Measurements from ENCODE around the gene MAU2.

The MAU2 gene

DNA sequence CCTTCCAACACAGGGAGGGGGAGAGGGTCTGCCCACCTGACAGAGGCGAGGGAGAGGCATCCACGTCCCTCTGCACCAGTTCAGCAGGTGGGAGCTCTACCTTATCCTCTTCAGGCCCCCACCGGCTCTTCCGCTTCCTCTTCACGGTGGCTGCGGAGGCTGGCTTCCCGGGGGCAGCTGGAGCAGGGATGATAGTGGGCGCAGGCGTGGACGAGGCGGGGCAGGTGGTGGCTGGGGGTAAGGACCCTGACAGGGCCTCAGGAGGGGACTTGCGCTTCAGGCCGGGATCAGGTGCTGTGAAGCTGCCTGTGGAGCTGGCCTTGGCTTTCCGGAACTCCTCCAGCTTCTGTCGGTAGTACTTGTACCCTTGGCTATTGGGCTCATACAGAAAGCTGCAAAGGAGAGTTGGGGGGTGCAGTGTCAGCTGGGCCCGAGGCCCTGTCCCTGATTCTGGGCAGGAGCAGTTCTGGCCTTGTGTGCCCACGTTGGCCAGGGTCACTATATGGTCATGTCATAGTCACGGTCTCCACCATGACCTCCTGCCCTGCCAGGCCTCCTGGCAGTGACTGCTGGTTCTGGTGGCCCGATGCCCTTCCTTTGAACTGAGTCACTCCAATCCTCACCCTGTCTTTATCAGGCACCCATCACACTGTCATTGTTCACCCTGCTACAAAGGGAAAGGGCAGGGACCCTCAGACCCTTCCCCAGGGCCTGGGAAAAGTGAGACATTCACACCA, 23.5 kb upstream of the MAU2 start:
- no peak for DNase-seq (ENCODE audit: extremely low read depth, low read depth)
- no peak for TF ChIP-seq CTCF (IDR thresholded peaks at IDR 0.05; ENCODE audit: low read depth, low read length)

DNA sequence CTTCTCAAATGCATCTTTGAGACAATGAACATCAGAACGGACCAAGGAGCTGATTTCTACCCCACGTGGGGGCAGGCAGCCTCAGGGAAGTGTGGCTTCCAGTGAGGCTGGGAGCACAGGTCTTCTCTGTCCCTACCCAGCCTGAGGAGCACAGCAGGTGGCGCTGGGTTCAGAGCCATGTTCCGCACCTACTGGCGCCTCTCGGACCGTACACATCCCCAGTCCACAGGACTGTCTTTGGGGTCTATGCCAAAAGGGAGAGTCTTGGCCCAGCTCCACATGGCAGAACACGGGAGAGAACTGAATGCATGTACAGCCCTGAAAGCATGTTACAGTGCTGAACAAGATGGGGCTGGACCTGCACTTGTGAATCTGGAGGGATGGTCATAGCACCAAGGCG, 22.9 kb upstream of the MAU2 start:
- TF ChIP-seq CTCF (IDR thresholded peaks at IDR 0.05; ENCODE audit: low read depth, low read length): no peak
- DNase-seq (ENCODE audit: extremely low read depth, low read depth): no peak

GRCh38 chr19:19300613-19301012, 20.0 kb upstream of the MAU2 start:
- DNase-seq (ENCODE audit: extremely low read depth, low read depth): no peak

DNA sequence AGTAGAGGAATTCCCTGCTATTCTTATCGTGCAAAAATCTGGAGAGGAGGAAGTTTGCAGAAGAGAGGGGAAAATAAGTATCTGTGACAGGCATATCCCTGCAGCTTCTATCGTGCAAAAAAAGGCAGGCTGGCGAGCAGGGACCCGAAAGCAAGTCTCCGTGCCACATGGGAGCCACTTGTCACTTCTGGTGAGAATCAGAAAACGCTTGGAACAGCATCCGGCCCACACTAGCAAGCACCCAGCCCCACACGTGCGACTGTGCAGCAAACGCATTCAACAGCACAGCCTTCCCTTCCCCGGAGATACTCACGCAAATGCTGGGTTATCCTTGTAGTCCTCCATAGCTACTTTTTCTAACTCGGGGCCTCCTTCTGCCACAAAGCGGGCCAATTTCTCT, 17.2 kb upstream of the MAU2 start:
- DNase-seq (ENCODE audit: extremely low read depth, low read depth): no peak
- no peak for TF ChIP-seq CTCF (IDR thresholded peaks at IDR 0.05; ENCODE audit: low read depth, low read length)

More at GRCh38 chr19:19300613-19301012, 20.0 kb upstream of the MAU2 start:
- TF ChIP-seq CTCF (IDR thresholded peaks at IDR 0.05; ENCODE audit: low read depth, low read length): no peak

GRCh38 chr19:19304186-19304965, 16.3 kb upstream of the MAU2 start:
- TF ChIP-seq CTCF (IDR thresholded peaks at IDR 0.05; ENCODE audit: low read depth, low read length): no peak

GRCh38 chr19:19305066-19305465, 15.6 kb upstream of the MAU2 start:
- no peak for TF ChIP-seq CTCF (IDR thresholded peaks at IDR 0.05; ENCODE audit: low read depth, low read length)
- DNase-seq (ENCODE audit: extremely low read depth, low read depth): no peak

More at GRCh38 chr19:19304186-19304965, 16.3 kb upstream of the MAU2 start:
- DNase-seq (ENCODE audit: extremely low read depth, low read depth): no peak

DNA sequence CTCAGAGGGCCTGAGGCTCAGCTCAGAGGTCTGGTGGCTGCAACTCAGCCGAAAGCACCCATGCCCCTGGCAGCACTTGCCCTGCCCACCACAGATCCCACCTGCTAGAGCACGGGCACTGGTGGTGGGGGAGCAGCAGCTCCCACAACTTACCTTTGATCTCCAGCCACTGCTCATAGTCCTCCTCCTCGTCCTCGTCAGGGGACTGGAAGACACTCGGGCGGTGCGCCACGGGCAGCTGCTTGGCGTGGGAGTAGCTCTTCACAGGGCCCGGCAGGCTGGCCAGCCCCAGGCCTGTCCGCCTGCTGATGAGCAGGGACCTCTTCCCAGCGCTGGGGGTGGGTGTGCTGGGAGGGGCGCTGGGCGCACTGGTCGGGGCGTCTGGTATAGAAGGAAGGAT, 14.9 kb upstream of the MAU2 start:
- no peak for DNase-seq (ENCODE audit: extremely low read depth, low read depth)
- no peak for TF ChIP-seq CTCF (IDR thresholded peaks at IDR 0.05; ENCODE audit: low read depth, low read length)

Data from AG09319 (cell line).